DMS 273 treated with DMSO at 0.1 percent for 48 hours (cell line): ENCODE results near the gene RFC1.
"Not testable (repeated sequence)": the region's sequence is repeated elsewhere in the genome, so short reads cannot be mapped to it uniquely, and the experiment has no call there.

Source experiments
- DNase-seq: peaks from one replicate; lab custom pipeline; 2025; lab: John Stamatoyannopoulos, UW

The RFC1 gene

GRCh38 chr4:39353478-39354253 is 12.5 kb downstream of the RFC1 start:
- no peak for DNase-seq

DNA sequence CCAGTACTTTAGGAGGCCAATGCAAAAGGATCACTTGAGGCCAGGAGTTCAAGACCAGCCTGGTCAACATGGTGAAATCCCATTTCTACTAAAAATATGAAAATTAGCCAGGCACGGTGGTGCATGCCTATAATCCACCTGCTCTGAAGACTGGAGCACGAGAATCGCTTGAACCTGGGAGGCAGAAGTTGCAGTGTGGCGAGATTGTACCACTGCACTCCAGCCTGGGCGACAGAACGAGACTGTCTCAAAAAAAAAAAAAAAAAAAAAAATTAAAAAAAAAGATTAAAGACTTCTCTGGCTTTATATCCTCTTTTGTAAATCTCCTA is 13.0 kb downstream of the RFC1 start:
- DNase-seq: not testable (repeated sequence)

- DNase-seq: no peak
These were observed 16.8 kb downstream of the RFC1 start for GRCh38 chr4:39349326-39349725.

- DNase-seq: no peak
These were observed 17.5 kb downstream of the RFC1 start for GRCh38 chr4:39348371-39349315.

DNA sequence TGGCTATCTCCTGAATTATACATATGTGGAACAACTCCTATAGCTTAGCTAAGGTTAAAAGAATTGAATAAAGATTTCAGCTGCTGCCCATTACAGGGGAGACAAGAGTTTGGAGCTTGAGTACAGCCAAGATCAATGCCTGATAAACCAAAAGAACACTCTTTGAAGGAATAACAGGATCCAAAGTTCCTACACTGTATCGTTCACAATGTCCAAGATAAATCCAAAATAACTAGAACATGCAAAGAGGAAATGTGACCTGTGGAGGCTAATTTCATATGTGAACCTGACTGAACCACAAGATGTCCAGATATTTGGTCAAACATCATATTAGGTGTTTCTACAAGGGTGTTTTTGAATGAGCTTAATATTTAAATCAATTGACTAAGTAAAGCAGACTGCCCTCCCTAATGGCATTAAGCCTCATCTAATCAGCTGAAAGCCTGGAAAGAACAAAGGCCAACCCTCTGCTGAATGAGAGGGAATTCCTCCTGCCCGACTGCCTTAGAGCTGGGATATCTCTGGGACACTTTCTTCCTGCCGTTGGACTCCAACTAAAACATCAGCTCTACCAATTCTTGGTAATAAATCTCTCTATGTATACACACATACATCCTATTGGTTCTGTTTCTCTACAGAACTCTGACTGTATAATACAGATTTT is 19.2 kb downstream of the RFC1 start:
- DNase-seq: no peak

DNA sequence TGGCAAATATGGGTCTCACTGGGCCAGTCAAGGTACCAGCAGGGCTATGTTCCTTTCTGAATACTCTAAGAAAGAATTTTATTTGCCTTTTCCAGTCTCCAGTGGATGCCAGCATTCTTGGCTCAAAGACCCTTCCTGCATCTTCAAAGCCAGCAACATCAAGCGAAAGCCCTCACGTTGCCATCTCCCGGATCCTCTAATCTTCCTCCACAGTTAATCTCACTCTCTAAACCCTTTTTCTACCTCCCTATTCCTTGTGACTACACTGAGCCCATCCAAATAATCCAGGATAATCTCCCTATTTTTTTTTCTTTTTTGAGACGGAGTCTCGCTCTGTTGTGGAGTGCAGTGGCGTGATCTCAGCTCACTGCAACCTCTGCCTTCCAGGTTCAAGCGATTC is 23.4 kb downstream of the RFC1 start:
- DNase-seq: no peak

GRCh38 chr4:39341075-39341725 is 25.0 kb downstream of the RFC1 start:
- no peak for DNase-seq

DNA sequence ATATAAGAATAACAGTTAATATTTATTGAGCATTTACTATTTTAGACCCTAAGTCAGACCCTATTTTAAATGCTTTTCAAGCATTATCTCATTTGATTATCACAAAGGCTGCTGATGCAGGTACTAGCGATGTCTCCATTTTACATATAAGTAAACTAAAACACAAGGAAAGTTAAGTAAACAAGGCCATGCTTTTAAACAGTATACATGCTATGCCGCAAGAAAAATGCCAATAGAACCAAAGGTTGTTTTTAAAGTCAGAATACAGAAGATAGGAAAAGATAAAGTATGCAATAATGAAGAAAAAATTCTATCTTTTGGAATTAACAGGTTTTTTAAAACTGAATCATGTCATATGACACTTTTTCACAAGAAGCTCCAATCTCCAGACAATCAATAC is 26.2 kb downstream of the RFC1 start:
- DNase-seq: no peak

- DNase-seq: no peak
These were observed 28.3 kb downstream of the RFC1 start for GRCh38 chr4:39337841-39338240.

DNA sequence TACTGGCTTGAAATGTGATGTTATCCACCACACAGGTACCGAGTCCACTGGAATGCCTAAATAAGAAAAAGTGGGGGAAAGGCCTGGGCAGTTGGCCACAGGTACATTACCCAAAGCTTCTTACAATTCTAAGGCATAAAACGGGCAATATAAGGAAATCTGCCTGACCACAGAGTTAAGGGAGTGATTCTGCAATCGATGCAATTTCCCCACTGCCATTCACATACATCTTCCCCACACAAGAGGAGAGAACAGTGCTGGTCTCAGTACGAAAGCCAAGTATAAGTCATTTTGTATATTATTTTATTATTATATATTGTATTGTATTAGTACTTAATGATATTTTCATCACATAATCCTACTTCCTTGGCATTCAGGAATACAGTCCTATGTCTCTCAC is 30.6 kb downstream of the RFC1 start:
- DNase-seq: no peak

GRCh38 chr4:39331191-39331590 is 35.0 kb downstream of the RFC1 start:
- DNase-seq: no peak

GRCh38 chr4:39330353-39330752 is 35.8 kb downstream of the RFC1 start:
- no peak for DNase-seq

DNA sequence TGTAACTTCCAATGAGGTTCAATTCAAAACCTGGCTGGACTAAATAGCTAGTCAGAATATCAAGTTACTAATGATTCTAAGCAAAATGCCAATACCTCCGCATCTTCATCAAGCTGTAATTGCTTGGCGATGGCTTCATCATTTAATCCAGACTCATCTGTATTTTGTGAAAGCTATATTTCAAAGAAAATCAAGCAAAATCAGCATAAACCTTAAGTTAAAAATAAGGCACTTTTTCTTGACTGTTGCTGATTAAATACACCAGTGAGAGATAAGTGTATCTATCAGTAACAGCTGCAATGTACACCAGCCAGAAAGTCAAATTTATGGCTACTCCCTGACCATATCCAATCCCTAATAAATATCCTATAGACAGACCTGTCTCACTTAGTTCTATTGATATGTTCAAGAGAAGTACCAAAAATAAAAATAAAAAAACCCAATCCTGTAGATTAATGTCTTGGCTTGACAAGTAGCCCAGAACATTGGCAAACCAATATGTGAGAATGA is 39.6 kb downstream of the RFC1 start:
- no peak for DNase-seq

GRCh38 chr4:39324897-39325613 is 41.1 kb downstream of the RFC1 start:
- no peak for DNase-seq

- no peak for DNase-seq
These were observed 41.7 kb downstream of the RFC1 start for GRCh38 chr4:39324446-39324845.

DNA sequence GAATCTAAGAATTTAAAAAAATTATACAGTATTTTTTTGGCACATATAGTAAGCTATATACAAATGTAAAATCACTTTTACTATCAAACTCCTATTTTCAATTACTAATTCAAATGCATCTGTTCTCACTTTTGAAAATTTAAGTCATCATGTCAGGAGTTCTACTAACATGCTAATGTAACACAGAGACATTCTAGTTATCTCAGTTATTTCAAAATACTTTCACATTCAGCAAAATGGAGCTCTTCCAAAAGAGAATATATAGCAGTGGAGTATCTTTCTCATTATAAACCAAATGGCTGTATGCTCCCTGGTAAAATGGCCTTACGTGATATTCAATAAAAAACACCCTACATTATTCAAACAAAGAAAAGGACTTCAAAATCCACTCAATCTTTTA is 42.3 kb downstream of the RFC1 start:
- DNase-seq: no peak

DNA sequence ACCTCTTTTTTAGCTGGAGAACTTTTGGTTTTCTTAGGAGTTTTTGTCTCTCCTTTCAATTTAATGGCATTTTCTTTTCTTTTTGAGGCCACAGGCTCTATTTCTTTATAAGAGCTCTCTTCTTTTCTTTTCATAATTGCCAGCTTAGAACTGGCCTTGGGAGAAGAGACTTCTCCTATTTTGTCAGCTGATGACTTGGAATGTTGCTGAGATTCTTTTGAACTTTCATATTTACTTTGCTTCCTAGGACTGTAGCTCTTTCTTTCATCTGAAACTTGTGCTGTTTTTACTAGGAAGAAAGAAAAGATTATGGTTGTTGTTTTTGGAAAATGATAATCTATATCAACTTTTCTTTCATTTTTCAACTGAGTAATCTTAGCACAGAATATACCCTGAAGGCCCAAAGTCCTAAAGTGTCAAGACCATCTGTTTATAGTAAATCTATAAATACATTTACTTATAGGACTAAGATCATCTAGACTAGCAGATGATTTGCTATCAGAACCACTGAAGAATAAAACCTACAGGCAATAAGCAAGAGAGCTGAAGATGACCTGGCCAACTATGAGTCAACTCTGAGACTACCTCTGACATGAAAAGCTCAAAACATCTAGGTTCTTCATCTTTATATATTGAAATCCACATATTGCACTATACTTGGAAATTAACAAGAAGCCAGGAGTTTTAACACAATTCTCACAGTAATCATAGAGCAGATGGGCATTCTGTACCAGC is 45.6 kb downstream of the RFC1 start:
- no peak for DNase-seq

- DNase-seq: no peak
These were observed 46.5 kb downstream of the RFC1 start for GRCh38 chr4:39319676-39320075.

DNA sequence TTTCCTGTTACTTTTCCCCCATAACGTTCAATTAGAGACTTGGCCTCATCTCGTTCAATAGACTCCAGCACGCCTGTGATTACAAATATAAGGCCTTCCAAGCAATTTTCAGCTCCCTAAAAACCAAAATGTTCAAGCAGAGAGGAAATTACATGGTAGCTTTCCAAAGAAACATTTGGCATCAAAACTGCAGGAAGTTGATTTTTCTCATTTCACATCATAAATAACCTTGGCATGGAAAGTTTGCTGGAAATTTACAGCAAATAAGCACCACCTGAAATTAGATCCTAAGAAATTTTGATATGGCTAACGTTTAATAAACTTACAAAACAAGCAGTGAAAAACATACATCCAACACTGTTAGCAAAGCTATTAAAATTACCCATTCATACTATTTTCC is 53.3 kb downstream of the RFC1 start:
- DNase-seq: no peak

DNA sequence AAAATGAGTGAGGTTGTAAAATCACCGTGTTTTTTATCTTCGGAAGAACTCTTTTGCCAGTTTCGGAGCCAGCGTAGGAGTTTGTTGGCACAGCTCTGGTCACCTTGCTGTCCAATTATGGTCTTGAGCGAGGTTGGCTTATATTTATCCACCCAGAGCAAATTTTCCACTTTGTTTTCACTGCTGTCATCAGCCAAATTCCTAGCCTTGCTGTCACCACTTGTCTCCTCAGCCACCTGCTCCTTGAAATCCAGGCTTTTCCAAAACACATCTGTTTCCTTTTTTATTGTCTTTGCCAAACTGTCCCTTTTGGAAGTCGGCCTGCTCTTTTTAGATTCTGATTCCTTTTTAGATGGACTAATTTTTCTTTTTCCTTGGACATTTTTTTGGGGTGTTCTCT is 57.6 kb downstream of the RFC1 start:
- DNase-seq: no peak
